CD4-positive, alpha-beta T cell treated with Interleukin-4 for 4 hours (primary cell): Measurements from ENCODE around the gene GRIN3B.
"Not testable (repeated sequence)": the region's sequence is repeated elsewhere in the genome, so short reads cannot be mapped to it uniquely, and the experiment has no call there.

Experiments used
- DNase-seq: peaks from one replicate; pipeline ENCODE4 v3.0.0-alpha.2; 2020

The GRIN3B gene

DNA sequence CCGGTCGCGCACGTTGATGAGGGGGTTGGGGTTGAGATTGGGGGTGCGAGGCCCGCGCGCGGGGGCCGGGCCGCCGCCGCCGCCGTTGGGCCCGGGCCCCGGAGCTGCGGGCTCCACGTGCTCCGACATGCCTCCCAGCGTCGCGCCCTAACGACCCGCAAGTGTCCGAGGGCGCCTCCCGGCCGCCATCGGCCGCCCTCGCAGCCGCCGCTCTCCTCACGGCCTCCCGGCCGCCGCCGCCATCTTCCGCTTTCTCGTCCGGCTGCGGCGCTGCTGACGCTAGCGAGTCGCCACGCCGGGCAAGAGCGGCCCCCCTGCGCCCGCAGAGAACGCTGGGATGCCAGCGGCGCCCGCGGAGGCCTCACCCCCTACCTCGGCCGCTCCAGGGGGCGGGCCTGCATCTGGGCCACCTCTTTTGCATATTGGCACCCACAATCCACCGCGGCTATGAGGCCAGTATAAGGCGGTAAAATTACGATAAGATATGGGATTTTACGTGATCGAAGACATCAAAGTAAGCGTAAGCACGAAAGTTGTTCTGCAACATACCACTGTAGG lies 20.7 kb downstream of the GRIN3B start, which contains the start of gene TMEM259:
Gene TMEM259, minus strand, starts transcription at position 256 of the 558 bp plus-strand sequence. Its CDS starts 127 bp downstream, at position 129.
- peak; percentile 97 for DNase-seq

- not testable (repeated sequence) for DNase-seq
Observed at GRCh38 chr19:1023883-1024188, 23.6 kb downstream of the GRIN3B start.

DNA sequence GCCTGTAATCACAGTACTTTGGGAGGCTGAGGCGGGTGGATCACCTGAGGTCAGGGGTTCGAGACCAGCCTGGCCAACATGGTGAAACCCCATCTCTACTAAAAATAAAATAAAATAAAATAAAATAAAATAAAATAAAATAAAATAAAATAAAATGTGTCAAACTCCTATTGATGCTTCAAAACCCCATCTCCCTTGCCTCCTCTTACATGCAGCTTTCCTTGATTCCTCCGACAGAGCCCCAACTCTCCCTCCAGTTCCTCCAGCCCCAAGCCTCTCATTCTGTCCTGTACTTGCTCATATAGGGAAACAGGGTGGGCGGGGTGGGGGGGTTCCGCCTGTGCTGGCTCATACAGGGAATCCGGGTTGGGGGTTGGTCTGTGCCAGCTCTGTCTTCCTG lies 24.9 kb downstream of the GRIN3B start:
- DNase-seq, result not testable (repeated sequence)

- peak; percentile 48 for DNase-seq
Observed at GRCh38 chr19:1025960-1026782, 26.0 kb downstream of the GRIN3B start, which contains the start of gene CNN2. Gene CNN2, plus strand, starts transcription at chr19:1026608. Its CDS starts 54 bp downstream, at chr19:1026662.

DNA sequence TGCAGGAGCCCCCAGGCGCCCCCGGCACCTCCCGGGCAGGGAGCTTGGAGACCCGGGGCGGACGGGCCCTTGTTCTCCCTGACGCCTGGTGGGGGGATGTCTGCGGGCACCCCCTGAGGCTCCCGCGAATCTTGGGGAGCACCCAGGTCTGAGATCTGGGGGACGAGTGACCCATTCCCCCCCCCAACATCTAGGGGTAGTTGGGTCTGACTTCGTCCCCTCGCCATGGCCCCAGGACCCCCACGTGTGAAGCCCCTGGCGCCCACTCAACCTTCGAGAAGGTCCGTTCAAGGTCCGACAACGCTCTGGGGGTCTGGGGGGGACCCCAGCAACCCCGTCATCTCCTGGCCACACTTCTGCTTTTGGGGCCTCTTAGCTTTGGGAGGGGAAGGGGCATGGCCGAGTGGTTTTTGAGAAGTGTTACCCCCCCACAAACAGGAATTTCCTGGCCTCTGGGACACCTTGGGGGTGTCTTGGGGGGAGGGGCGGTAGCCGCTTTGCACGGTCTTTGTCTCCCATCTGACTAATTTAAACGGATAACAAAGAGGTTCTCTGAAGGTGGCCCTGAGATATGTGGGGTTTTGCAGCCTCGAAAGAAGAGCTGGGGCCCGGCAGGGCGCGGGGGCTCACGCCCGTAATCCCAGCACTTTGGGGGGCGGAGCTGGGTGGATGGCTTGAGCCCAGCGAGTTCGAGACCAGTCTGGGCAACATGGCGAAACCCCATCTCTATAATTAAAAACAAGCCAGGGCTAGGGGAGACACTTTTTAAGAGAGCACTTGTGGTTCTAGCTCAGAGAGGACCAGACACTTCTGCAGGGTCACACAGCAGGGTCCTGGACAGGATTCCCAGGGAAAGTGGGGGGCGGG lies 26.8 kb downstream of the GRIN3B start:
- DNase-seq, result peak; percentile 40

GRCh38 chr19:1027650-1028061 lies 27.4 kb downstream of the GRIN3B start:
- DNase-seq, result no peak

- peak; percentile 58 for DNase-seq
Observed at GRCh38 chr19:1028062-1028926, 28.1 kb downstream of the GRIN3B start.

DNA sequence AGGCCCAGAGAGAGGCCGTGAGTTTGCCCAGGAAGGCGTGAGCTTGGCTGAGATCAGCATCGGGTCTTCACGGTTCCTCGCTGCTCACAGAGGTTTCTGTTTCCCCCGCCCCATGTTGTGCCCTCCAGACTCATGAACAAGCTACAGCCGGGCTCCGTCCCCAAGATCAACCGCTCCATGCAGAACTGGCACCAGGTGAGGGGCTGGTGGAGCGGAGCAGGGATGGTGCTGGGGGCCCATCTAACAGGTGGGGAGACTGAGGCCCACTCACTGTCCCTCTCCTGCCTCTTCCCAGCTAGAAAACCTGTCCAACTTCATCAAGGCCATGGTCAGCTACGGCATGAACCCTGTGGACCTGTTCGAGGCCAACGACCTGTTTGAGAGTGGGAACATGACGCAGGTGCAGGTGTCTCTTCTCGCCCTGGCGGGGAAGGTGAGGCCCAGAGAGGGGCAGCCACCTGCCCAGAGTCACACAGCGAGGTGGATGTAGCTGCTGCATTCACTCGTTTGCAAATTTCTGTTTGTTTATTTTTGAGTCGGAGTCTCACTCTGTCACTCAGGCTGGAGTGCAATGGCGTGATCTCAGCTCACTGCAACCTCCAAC lies 32.1 kb downstream of the GRIN3B start:
- no peak for DNase-seq

DNA sequence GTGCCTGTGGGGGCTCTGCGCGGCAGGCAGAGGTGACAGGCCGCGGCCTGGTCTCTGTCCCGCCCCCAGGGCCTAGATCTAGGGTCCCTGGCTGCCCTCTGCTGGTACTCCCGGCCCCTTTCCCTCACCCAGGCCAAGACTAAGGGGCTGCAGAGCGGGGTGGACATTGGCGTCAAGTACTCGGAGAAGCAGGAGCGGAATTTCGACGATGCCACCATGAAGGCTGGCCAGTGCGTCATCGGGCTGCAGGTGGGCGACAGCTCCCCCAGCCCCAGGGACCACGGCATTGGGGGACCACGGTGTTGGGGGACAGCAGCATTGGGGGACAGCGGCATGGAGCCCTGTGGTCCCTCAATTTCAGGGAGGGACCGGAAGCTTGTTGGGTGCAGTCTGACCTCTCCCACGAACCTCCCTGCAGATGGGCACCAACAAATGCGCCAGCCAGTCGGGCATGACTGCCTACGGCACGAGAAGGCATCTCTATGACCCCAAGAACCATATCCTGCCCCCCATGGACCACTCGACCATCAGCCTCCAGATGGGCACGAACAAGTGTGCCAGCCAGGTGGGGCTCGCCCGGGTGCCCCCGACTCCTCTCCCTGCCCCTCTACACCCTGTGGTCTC lies 35.9 kb downstream of the GRIN3B start:
- no peak for DNase-seq

- no peak for DNase-seq
Observed at GRCh38 chr19:1037621-1038064, 37.4 kb downstream of the GRIN3B start.

DNA sequence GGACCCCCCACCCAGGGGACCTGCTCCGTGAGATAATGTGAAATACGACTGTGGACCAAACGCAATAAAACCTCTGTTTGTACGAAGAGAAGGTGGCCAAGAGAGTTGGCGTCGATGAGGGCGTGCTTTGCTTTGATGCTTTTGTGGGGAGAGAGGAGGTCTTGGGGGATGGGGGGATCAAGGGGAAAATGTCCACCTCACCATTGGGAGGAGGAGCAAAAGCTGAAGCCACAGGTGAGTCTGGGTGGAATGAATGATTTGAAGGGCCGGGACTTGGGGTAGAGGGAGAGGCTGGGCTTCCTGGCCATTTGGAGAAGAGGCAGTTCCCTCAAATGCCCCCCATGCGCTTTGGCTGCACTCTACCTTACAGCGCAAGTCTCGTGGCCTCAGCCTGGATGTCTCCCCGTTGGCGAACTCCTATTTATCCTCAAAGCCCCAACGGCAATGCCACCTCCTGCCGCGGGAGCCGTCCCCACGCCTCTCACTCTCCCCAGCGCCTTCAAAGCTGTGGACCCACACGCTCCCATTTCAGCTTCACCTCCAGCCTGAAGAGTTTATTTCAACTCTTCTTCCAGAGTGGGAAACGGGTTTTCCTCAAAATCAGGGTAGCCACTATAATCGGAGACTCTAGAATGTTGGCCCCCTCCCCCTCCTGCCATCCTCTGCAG lies 38.9 kb downstream of the GRIN3B start:
- DNase-seq, result no peak

- peak; percentile 99 for DNase-seq
Observed at GRCh38 chr19:1039646-1040475, 39.6 kb downstream of the GRIN3B start, which contains the start of gene ABCA7. Gene ABCA7, plus strand, starts transcription at chr19:1040107. Its CDS starts 1,255 bp downstream, at chr19:1041362.

- DNase-seq, result peak; percentile 97
Observed at GRCh38 chr19:1040476-1041271, 40.5 kb downstream of the GRIN3B start.

GRCh38 chr19:1041272-1041834 lies 41.1 kb downstream of the GRIN3B start:
- no peak for DNase-seq

GRCh38 chr19:1041835-1042685 lies 41.8 kb downstream of the GRIN3B start:
- no peak for DNase-seq

GRCh38 chr19:1042689-1043511 lies 42.7 kb downstream of the GRIN3B start:
- DNase-seq, result no peak

- DNase-seq, result peak; percentile 53
Observed at GRCh38 chr19:1045247-1045603, 45.0 kb downstream of the GRIN3B start.
